Vagina (tissue), 2 donors: ENCODE results near the gene RALGAPB. TPM values are rescaled to one million over a fixed set of nuclear protein-coding genes. Genes with fewer than 3 reads are reported as not detected.
"Not testable (repeated sequence)": the region's sequence is repeated elsewhere in the genome, so short reads cannot be mapped to it uniquely, and the experiment has no call there.

Experiments
- DNase-seq, 2 donors: peaks; one replicate each; pipeline ENCODE4 v3.0.0-alpha.2; 2017; ENCODE audit errors: extremely low spot score in 2 of 2
- H3K27ac ChIP-seq: fragments of 200-600 bp; sonication (generic); one replicate; pipeline ENCODE4 v1.5.1; 2019
- H3K27me3 ChIP-seq: fragments of 200-600 bp; sonication (generic); one replicate; pipeline ENCODE4 v1.5.1; 2019
- H3K36me3 ChIP-seq, 2 donors: fragments of 200-600 bp; sonication (generic); one replicate each; pipeline ENCODE4 v1.5.1; 2017 to 2019
- H3K4me1 ChIP-seq: fragments of 200-600 bp; sonication (generic); one replicate; pipeline ENCODE4 v1.5.1; 2019
- H3K4me3 ChIP-seq, 2 donors: fragments of 200-600 bp; sonication (generic); 1 replicate in 1 of 2; 2 replicates in 1 of 2; pipeline ENCODE4 v1.5.1; 2016 to 2019
- H3K9me3 ChIP-seq: fragments of 200-600 bp; sonication (generic); one replicate; pipeline ENCODE4 v1.5.1; 2019
- POLR2A ChIP-seq, 2 donors: fragments of 450-650 bp; IDR thresholded peaks; one replicate each; pipeline ENCODE4 v1.6.1; 2017; ENCODE audit warnings: antibody characterized with exemption in 2 of 2, mild to moderate bottlenecking in 2 of 2, moderate library complexity in 2 of 2
- POLR2AphosphoS5 ChIP-seq, 2 donors: sonication (generic); formaldehyde crosslinking; IDR thresholded peaks; one replicate each; pipeline ENCODE4 v1.9.0; 2017; ENCODE audit warnings: antibody characterized with exemption in 2 of 2, mild to moderate bottlenecking in 2 of 2, low read depth in 1 of 2; ENCODE audit not compliant: insufficient read depth in 1 of 2
- intact Hi-C: fragments of 100-400 bp; cut with DNase I; formaldehyde crosslinking; loops from one replicate; pipeline ENCODE4 v1.15.1; 2023
- total RNA-seq: library from RNA; depleted of rRNA; stranded (reverse); fragments of >200 nt; gene quantifications from one replicate; pipeline ENCODE4 v1.2.3, GENCODE V29; 2016
- TF ChIP-seq, protein P1 (sequence below), 3 experiments: fragments of 450-650 bp in 2 of 3; fragments of 200-600 bp in 1 of 3; sonication (generic) in 1 of 3; IDR thresholded peaks; one replicate each; pipeline ENCODE4 v1.5.1; 2017 to 2019; ENCODE audit warnings: antibody characterized with exemption in 3 of 3, mild to moderate bottlenecking in 2 of 3, moderate library complexity in 2 of 3

Gene RALGAPB
- total RNA-seq, 1 donor from 2014 or later = 45.2 TPM

DNA sequence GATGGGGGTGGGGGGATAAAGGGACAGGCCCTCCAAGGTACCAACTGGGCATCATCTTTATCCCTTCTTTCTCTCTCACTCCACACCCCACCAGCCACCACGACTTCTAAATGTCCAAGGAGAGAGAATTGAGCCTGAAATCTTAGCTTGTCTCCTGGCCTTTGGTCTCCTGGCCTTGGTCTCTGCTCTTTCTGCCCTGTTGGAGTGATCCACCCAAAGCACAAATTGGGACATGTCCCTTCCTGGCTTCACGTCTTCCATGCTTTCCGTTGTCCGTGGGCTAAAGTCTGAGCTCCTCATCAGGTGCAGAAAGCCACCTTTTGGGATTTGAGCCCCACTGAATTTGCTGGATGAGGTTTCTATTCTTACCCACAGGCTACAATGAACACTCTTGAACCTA is 116.7 kb downstream of the RALGAPB start:
- Histone ChIP-seq H3K4me3 (no peak overlapping the region), H3K27ac (no peak overlapping the region), H3K4me1 (no peaks in the 10 kb centered on the region), H3K36me3 (no peaks in the 10 kb centered on the region), H3K27me3 (no peaks in the 10 kb centered on the region), H3K9me3 (no peaks in the 10 kb centered on the region)
- intact Hi-C loops = no loop called here
- TF ChIP-seq POLR2AphosphoS5 (IDR thresholded peaks at IDR 0.05; ENCODE audit: insufficient read depth in 1 of 2, low read depth in 1 of 2) (no peak), POLR2A (IDR thresholded peaks at IDR 0.05) (no peak)
- TF ChIP-seq, protein P1, sequence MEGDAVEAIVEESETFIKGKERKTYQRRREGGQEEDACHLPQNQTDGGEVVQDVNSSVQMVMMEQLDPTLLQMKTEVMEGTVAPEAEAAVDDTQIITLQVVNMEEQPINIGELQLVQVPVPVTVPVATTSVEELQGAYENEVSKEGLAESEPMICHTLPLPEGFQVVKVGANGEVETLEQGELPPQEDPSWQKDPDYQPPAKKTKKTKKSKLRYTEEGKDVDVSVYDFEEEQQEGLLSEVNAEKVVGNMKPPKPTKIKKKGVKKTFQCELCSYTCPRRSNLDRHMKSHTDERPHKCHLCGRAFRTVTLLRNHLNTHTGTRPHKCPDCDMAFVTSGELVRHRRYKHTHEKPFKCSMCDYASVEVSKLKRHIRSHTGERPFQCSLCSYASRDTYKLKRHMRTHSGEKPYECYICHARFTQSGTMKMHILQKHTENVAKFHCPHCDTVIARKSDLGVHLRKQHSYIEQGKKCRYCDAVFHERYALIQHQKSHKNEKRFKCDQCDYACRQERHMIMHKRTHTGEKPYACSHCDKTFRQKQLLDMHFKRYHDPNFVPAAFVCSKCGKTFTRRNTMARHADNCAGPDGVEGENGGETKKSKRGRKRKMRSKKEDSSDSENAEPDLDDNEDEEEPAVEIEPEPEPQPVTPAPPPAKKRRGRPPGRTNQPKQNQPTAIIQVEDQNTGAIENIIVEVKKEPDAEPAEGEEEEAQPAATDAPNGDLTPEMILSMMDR (IDR thresholded peaks at IDR 0.05) = no peak
- DNase-seq = no peak

DNA sequence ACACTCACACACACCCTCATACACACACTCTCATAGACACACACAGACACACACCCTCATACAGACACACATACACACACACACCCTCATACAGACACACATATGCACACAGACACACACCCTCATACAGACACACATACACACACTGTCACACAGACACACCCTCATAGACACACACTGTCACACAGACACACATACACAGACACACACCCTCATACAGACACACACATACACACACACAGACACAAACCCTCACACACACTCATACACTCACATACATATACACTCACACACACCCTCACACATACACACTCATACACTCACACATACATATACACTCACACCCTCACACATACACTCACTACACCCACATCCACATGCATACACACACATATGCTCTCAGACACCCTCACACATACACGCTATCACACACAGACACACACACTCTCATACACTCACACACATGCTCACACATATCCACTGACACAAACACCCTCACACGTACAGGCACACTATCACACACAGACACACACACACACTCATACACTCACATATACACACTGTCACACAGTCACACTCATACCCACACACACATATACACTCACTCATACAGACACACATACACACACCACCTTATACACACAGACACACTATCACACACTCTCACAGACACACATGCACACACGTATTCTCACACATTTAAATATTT is 117.5 kb downstream of the RALGAPB start:
- Histone ChIP-seq H3K4me3 (no peak overlapping the region), H3K4me1 (no peaks in the 10 kb centered on the region), H3K36me3 (no peaks in the 10 kb centered on the region), H3K9me3 (no peaks in the 10 kb centered on the region), H3K27ac (no peak overlapping the region), H3K27me3 (no peaks in the 10 kb centered on the region)
- DNase-seq = no peak
- TF ChIP-seq POLR2A (IDR thresholded peaks at IDR 0.05) (no peak), POLR2AphosphoS5 (IDR thresholded peaks at IDR 0.05; ENCODE audit: insufficient read depth in 1 of 2, low read depth in 1 of 2) (no peak)
- TF ChIP-seq, protein P1 (IDR thresholded peaks at IDR 0.05) = no peak
- intact Hi-C loops = no loop called here

DNA sequence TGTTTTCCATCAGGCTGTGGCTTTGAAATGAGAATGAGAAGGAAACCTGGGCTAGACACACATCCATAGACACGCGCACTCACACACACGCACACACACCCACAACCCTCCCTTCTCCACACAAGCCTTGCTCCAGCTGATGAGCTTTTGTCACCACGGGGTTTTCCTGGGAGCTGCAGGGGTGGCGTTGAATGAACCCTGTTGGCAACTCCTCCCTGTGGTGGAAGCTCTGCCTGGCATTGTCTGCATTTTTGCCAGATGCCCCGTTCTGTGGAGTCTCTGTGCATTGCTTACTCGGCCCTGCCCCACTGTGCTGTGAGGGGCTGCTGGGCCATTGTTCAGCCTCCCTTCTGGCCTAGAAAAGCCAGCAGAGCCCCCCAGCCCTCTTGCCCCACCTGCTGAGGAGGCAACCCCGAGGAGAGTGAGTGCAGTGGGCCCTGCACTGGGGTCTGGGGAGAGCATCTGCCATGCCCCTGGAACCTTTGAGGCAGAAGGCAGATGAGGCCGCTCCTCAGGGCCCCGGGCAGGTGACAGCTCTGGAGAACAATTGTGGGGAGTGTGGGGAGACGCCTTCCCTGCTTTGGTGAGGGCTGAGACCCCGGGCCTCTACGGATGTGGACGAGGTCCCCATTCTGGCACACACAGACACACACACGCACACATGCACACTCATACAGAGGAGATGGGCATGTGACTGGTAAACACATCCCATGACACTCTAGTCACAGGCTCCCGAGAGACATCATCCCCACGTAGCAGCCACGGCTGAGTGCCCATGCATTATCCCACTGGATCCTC is 118.2 kb downstream of the RALGAPB start:
- Histone ChIP-seq H3K4me1 (no peaks in the 10 kb centered on the region), H3K27ac (no peak overlapping the region), H3K27me3 (no peaks in the 10 kb centered on the region), H3K4me3 (no peak overlapping the region), H3K9me3 (no peaks in the 10 kb centered on the region), H3K36me3 (no peaks in the 10 kb centered on the region)
- intact Hi-C loops = no loop called here
- DNase-seq = no peak
- TF ChIP-seq POLR2AphosphoS5 (IDR thresholded peaks at IDR 0.05; ENCODE audit: insufficient read depth in 1 of 2, low read depth in 1 of 2) (no peak), POLR2A (IDR thresholded peaks at IDR 0.05) (no peak)
- TF ChIP-seq, protein P1 (IDR thresholded peaks at IDR 0.05) = no peak

DNA sequence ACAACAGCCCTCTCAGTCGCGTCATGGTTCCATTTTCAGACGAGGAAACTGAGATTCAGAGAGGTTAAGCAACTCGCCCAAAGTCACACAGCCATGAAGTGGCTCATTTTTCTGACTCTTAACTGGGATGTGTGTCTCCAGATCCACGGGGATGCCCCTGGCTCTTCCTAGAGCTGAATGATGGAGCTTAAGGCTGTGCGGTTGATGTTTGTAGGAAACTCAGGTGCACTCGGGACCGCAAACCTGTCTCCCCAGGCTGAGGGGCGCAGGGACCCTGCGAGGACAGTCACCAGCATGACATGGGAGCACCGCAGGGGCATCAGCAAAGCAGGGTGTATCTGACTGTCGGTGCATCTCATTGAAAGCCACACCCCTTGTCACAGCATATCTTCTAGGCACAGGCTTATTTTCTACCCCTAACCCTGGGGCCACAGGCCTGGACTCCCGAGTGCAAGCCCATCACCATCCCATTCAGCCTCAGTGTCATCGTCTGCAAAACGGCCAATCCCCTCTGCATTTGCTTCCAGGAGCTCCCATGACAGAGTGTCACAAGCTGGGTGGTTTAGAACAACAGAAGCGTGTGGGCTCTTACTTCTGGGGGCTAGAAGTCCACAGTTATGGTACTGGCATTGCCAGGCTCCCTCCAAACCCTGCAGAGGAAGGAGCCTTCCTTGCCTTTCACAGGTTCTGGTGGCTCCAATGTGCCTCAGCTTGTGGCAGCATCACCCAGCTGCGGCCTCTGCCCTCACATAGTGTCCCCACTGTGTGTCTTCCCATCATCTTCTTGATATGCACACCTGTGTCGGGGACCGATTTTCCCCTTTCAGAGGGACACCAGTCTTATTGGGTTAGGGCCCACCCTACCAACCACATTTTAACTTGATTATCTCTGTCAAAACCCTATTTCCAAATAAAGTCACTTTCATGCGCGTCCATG is 119.1 kb downstream of the RALGAPB start:
- Histone ChIP-seq H3K4me3 (no peak overlapping the region), H3K36me3 (no peaks in the 10 kb centered on the region), H3K27me3 (no peaks in the 10 kb centered on the region), H3K27ac (no peak overlapping the region), H3K9me3 (no peaks in the 10 kb centered on the region), H3K4me1 (no peaks in the 10 kb centered on the region)
- TF ChIP-seq POLR2AphosphoS5 (IDR thresholded peaks at IDR 0.05; ENCODE audit: insufficient read depth in 1 of 2, low read depth in 1 of 2) (no peak), POLR2A (IDR thresholded peaks at IDR 0.05) (no peak)
- TF ChIP-seq, protein P1 (IDR thresholded peaks at IDR 0.05) = no peak
- intact Hi-C loops = no loop called here
- no peak for DNase-seq

DNA sequence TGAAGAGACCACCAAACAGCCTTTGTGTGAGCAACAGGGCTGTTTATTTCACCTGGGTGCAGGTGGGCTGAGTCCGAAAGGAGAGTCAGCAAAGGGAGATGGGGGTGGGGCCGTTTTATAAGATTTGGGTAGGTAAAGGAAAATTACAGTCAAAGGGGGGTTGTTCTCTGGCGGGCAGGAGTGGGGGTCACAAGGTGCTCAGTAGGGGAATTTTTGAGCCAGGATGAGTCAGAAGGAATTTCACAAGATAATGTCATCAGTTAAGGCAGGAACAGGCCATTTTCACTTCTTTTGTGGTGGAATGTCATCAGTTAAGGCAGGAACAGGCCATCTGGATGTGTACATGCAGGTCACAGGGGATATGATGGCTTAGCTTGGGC is 119.8 kb downstream of the RALGAPB start:
- H3K4me3 ChIP-seq, H3K4me1 ChIP-seq, H3K36me3 ChIP-seq, DNase-seq, H3K27me3 ChIP-seq, H3K9me3 ChIP-seq, H3K27ac ChIP-seq, intact Hi-C loops: not testable (repeated sequence)

DNA sequence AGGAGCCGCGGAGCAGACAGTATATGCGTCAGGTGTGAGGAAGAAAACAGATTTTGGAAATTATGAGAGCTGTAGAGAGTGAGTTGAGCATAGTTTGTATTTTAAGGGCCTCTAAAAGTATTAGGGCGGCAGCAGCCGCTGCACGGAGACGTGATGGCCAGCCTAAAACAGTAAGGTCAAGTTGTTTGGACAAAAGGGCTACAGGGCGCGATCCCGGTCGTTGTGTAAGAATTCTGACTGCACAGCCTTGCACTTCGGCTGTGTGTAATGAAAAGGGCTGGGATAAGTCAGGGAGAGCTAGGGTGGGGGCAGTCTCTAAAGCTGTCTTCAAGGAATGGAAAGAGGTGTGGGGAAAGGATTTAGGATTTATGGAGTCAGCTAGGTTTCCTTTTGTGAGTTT is 121.6 kb downstream of the RALGAPB start:
- H3K4me1 ChIP-seq, H3K9me3 ChIP-seq, intact Hi-C loops, H3K4me3 ChIP-seq, H3K27ac ChIP-seq, H3K27me3 ChIP-seq, H3K36me3 ChIP-seq, DNase-seq: not testable (repeated sequence)

DNA sequence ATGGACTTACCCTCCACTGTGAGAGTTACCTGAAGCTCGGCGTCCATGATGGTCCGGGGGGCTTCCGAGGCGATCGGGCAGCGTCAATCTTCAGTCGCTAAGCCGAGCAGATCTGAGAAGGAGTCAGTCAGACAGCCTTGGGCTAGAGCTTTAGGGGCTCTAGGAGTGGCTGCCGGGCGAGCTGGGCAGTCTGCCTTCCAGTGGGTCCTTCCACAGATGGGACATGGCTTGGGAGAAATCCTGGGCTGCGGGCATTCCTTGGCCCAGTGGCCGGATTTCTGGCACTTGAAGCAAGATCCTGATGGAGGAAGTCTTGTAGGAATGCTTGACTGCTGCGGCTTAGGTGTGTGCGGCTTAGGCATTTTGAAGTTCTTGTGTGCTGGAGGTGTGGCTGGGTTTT is 123.2 kb downstream of the RALGAPB start:
- intact Hi-C loops, H3K4me3 ChIP-seq, DNase-seq, H3K9me3 ChIP-seq, H3K27ac ChIP-seq, H3K36me3 ChIP-seq, H3K4me1 ChIP-seq, H3K27me3 ChIP-seq: not testable (repeated sequence)
